22Rv1 (cell line): ENCODE results near the gene PEAK1.

Experiments used
- CTCF ChIP-seq: fragments of 450-650 bp; IDR thresholded peaks from 2 replicates; pipeline ENCODE4 v1.5.1; 2017; ENCODE audit warnings: mild to moderate bottlenecking
- ZFX ChIP-seq: fragments of 450-650 bp; IDR thresholded peaks from 2 replicates; pipeline ENCODE4 v1.6.1; 2017; ENCODE audit warnings: antibody characterized with exemption, borderline replicate concordance

- TF ChIP-seq CTCF (no peak), ZFX (no peak)
Measured at GRCh38 chr15:77171221-77171967, 248.5 kb downstream of the PEAK1 start.
